ENCODE data around the gene TAS2R20.

Gene TAS2R20

GRCh38 chr12:11023387-11023786 is 25.3 kb upstream of the TAS2R20 start:
- TF ChIP-seq BACH2 (CRISPR knock-in tag; IDR thresholded peaks at IDR 0.05; ENCODE audit: borderline replicate concordance) = no peak
- no peak for TF ChIP-seq CSDC2 (CRISPR knock-in tag; IDR thresholded peaks at IDR 0.05)
- TF ChIP-seq PATZ1 (CRISPR knock-in tag; IDR thresholded peaks at IDR 0.05; ENCODE audit: borderline replicate concordance) = no peak
- no peak for TF ChIP-seq ZFP3 (CRISPR knock-in tag; IDR thresholded peaks at IDR 0.05)
- no peak for TF ChIP-seq SNAI2 (CRISPR knock-in tag; IDR thresholded peaks at IDR 0.05)
- no peak for TF ChIP-seq CREB5 (CRISPR knock-in tag; IDR thresholded peaks at IDR 0.05; ENCODE audit: low read depth)
- TF ChIP-seq PPARA (CRISPR knock-in tag; IDR thresholded peaks at IDR 0.05; ENCODE audit: borderline replicate concordance) = no peak
- no peak for TF ChIP-seq OSR1 (CRISPR knock-in tag; IDR thresholded peaks at IDR 0.05)
- TF ChIP-seq ZNF8 (CRISPR knock-in tag; IDR thresholded peaks at IDR 0.05) = no peak
- no peak for TF ChIP-seq ZNF70 (CRISPR knock-in tag; IDR thresholded peaks at IDR 0.05)
- no peak for TF ChIP-seq RARB (CRISPR knock-in tag; IDR thresholded peaks at IDR 0.05)
- no peak for TF ChIP-seq ESRRG (CRISPR knock-in tag; IDR thresholded peaks at IDR 0.05)
- TF ChIP-seq ZC3H10 (CRISPR knock-in tag; IDR thresholded peaks at IDR 0.05) = no peak
- no peak for TF ChIP-seq TOX (CRISPR knock-in tag; IDR thresholded peaks at IDR 0.05; ENCODE audit: borderline replicate concordance)
- no peak for TF ChIP-seq ARNTL (CRISPR knock-in tag; IDR thresholded peaks at IDR 0.05; ENCODE audit: borderline replicate concordance, low read depth)
- TF ChIP-seq CSRNP3 (CRISPR knock-in tag; IDR thresholded peaks at IDR 0.05) = no peak
- TF ChIP-seq GLIS3 (CRISPR knock-in tag; IDR thresholded peaks at IDR 0.05) = no peak
- no peak for TF ChIP-seq ZFP30 (CRISPR knock-in tag; IDR thresholded peaks at IDR 0.05)
- TF ChIP-seq ZNF565 (CRISPR knock-in tag; conservative IDR thresholded peaks at IDR 0.05; ENCODE audit: low read depth) = no peak
- no peak for TF ChIP-seq TSHZ2 (CRISPR knock-in tag; IDR thresholded peaks at IDR 0.05)
- no peak for ATAC-seq

- ATAC-seq = no peak
- no peak for TF ChIP-seq RARB (CRISPR knock-in tag; IDR thresholded peaks at IDR 0.05)
- no peak for TF ChIP-seq GLIS3 (CRISPR knock-in tag; IDR thresholded peaks at IDR 0.05)
- no peak for TF ChIP-seq ARNTL (CRISPR knock-in tag; IDR thresholded peaks at IDR 0.05; ENCODE audit: borderline replicate concordance, low read depth)
- TF ChIP-seq OSR1 (CRISPR knock-in tag; IDR thresholded peaks at IDR 0.05) = no peak
- no peak for TF ChIP-seq TOX (CRISPR knock-in tag; IDR thresholded peaks at IDR 0.05; ENCODE audit: borderline replicate concordance)
- TF ChIP-seq BACH2 (CRISPR knock-in tag; IDR thresholded peaks at IDR 0.05; ENCODE audit: borderline replicate concordance) = no peak
- no peak for TF ChIP-seq CREB5 (CRISPR knock-in tag; IDR thresholded peaks at IDR 0.05; ENCODE audit: low read depth)
- no peak for TF ChIP-seq ZFP3 (CRISPR knock-in tag; IDR thresholded peaks at IDR 0.05)
- no peak for TF ChIP-seq SNAI2 (CRISPR knock-in tag; IDR thresholded peaks at IDR 0.05)
- TF ChIP-seq ESRRG (CRISPR knock-in tag; IDR thresholded peaks at IDR 0.05) = no peak
- no peak for TF ChIP-seq TCF4 (CRISPR knock-in tag; IDR thresholded peaks at IDR 0.05; ENCODE audit: borderline replicate concordance)
- no peak for TF ChIP-seq POU6F1 (CRISPR knock-in tag; IDR thresholded peaks at IDR 0.05; ENCODE audit: borderline replicate concordance, low read depth)
- no peak for TF ChIP-seq ISL1 (CRISPR knock-in tag; IDR thresholded peaks at IDR 0.05)
- no peak for TF ChIP-seq ZC3H10 (CRISPR knock-in tag; IDR thresholded peaks at IDR 0.05)
- TF ChIP-seq ZFP30 (CRISPR knock-in tag; IDR thresholded peaks at IDR 0.05) = no peak
- TF ChIP-seq ZNF70 (CRISPR knock-in tag; IDR thresholded peaks at IDR 0.05) = no peak
- no peak for TF ChIP-seq TSHZ2 (CRISPR knock-in tag; IDR thresholded peaks at IDR 0.05)
These were observed 24.4 kb upstream of the TAS2R20 start, which contains the start of gene TAS2R19 for GRCh38 chr12:11022520-11022919. TAS2R19 (minus strand) TSS chr12:11022620; CDS start chr12:11022571, 49 bp downstream.
